IMR-90 (cell line): ENCODE data around the gene CACNA2D3.

Experiments
- ELK1 ChIP-seq: fragments of 150-350 bp; IDR thresholded peaks from 2 replicates; pipeline ENCODE4 v1.6.1; 2016; ENCODE audit warnings: low read depth, mild to moderate bottlenecking, low read length, moderate library complexity, borderline replicate concordance
- MAZ ChIP-seq: IDR thresholded peaks from 2 replicates; pipeline ENCODE4 v1.6.1; 2012; ENCODE audit warnings: low read depth, mild to moderate bottlenecking, low read length, improper control_type of control experiment, moderate library complexity, borderline replicate concordance
- MXI1 ChIP-seq: IDR thresholded peaks from 2 replicates; pipeline ENCODE4 v1.6.1; 2012; ENCODE audit warnings: low read depth, mild to moderate bottlenecking, low read length, moderate library complexity, borderline replicate concordance
- POLR2A ChIP-seq: IDR thresholded peaks from 2 replicates; pipeline ENCODE4 v1.6.1; 2012; ENCODE audit warnings: mild to moderate bottlenecking, low read depth, low read length
- RCOR1 ChIP-seq: IDR thresholded peaks from 2 replicates; pipeline ENCODE4 v1.6.1; 2012; ENCODE audit warnings: mild to moderate bottlenecking, low read length, improper control_type of control experiment; ENCODE audit not compliant: insufficient replicate concordance
- TF ChIP-seq, protein P1 (sequence below): conservative IDR thresholded peaks from 2 replicates; pipeline ENCODE4 v1.5.1; 2012; ENCODE audit warnings: mild to moderate bottlenecking, low read depth, low read length, improper control_type of control experiment
- TF ChIP-seq, protein P2 (sequence below): fragments of 150-350 bp; IDR thresholded peaks from 2 replicates; pipeline ENCODE4 v1.6.1; 2017; ENCODE audit warnings: mild to moderate bottlenecking, antibody characterized with exemption, low read length, low read depth

- TF ChIP-seq ELK1 (no peak), MXI1 (no peak), POLR2A (no peak), RCOR1 (no peak), MAZ (no peak)
- TF ChIP-seq, protein P1, sequence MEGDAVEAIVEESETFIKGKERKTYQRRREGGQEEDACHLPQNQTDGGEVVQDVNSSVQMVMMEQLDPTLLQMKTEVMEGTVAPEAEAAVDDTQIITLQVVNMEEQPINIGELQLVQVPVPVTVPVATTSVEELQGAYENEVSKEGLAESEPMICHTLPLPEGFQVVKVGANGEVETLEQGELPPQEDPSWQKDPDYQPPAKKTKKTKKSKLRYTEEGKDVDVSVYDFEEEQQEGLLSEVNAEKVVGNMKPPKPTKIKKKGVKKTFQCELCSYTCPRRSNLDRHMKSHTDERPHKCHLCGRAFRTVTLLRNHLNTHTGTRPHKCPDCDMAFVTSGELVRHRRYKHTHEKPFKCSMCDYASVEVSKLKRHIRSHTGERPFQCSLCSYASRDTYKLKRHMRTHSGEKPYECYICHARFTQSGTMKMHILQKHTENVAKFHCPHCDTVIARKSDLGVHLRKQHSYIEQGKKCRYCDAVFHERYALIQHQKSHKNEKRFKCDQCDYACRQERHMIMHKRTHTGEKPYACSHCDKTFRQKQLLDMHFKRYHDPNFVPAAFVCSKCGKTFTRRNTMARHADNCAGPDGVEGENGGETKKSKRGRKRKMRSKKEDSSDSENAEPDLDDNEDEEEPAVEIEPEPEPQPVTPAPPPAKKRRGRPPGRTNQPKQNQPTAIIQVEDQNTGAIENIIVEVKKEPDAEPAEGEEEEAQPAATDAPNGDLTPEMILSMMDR: no peak
- TF ChIP-seq, protein P2, sequence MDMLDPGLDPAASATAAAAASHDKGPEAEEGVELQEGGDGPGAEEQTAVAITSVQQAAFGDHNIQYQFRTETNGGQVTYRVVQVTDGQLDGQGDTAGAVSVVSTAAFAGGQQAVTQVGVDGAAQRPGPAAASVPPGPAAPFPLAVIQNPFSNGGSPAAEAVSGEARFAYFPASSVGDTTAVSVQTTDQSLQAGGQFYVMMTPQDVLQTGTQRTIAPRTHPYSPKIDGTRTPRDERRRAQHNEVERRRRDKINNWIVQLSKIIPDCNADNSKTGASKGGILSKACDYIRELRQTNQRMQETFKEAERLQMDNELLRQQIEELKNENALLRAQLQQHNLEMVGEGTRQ: no peak
Measured at GRCh38 chr3:54085936-54086335, 36.4 kb upstream of the CACNA2D3 start.
